Measurements from ENCODE around the gene COX11. TPM values are rescaled to one million over a fixed set of nuclear protein-coding genes. Genes with fewer than 3 reads are reported as not detected.
A peak's percentile ranks its signal among the peaks of the same experiment; 100 is the strongest.

Gene COX11
- total and polyA plus RNA-seq, 2 of the 13 experiments (the other 11 are each of a cell fraction or from before 2014, with no cell fraction given) = 103 to 203 TPM

GRCh38 chr17:54968262-54968987, at the start of gene COX11, which contains the start of gene STXBP4 (continued):
- TF ChIP-seq ZNF790 (CRISPR knock-in tag; IDR thresholded peaks at IDR 0.05; ENCODE audit: borderline replicate concordance) (peak; percentile 45), ZNF18 (CRISPR knock-in tag; IDR thresholded peaks at IDR 0.05; ENCODE audit: insufficient replicate concordance) (no peak), ZNF143 (CRISPR knock-in tag; IDR thresholded peaks at IDR 0.05) (peak; percentile 78), FIP1L1 (IDR thresholded peaks at IDR 0.05; ENCODE audit: borderline replicate concordance, insufficient read depth, low read depth, low read length) (no peak), SAP130 (CRISPR knock-in tag; IDR thresholded peaks at IDR 0.05; ENCODE audit: low read depth) (peak; percentile 97), ZNF142 (CRISPR knock-in tag; IDR thresholded peaks at IDR 0.05) (peak; percentile 87), ZNF563 (CRISPR knock-in tag; IDR thresholded peaks at IDR 0.05) (peak; percentile 70; the same call in 1 of the 2 replicates), HIVEP1 (CRISPR knock-in tag; IDR thresholded peaks at IDR 0.05) (peak; percentile 11; the same call in 1 of the 2 replicates), ZKSCAN8 (CRISPR knock-in tag; IDR thresholded peaks at IDR 0.05; ENCODE audit: borderline replicate concordance) (peak; percentile 26), CENPX (CRISPR knock-in tag; IDR thresholded peaks at IDR 0.05) (no peak), BCLAF1 (IDR thresholded peaks at IDR 0.05) (no peak), RBAK (CRISPR knock-in tag; IDR thresholded peaks at IDR 0.05) (no peak), ZBTB38 (CRISPR knock-in tag; IDR thresholded peaks at IDR 0.05) (no peak), DBP (CRISPR knock-in tag; IDR thresholded peaks at IDR 0.05; ENCODE audit: not compliant biosample characterization) (peak; percentile 41), SALL1 (CRISPR knock-in tag; IDR thresholded peaks at IDR 0.05) (peak; percentile 78), RARG (CRISPR knock-in tag; IDR thresholded peaks at IDR 0.05; ENCODE audit: low read depth) (no peak), MXD4 (CRISPR knock-in tag; IDR thresholded peaks at IDR 0.05) (peak; percentile 92), ZNF230 (CRISPR knock-in tag; IDR thresholded peaks at IDR 0.05) (peak; percentile 63; the same call in 1 of the 2 replicates)
